ENCODE results near the gene GARIN5A. TPM values are rescaled to one million over a fixed set of nuclear protein-coding genes. Genes with fewer than 3 reads are reported as not detected.

GARIN5A gene
- total and polyA plus RNA-seq, 2 experiments from 2014 or later, result 0.20 TPM; not detected in 1

GRCh38 chr19:50418176-50419021, 58.2 kb downstream of the GARIN5A start, which contains the start of gene SPIB:
Gene SPIB (plus strand): TSS chr19:50418938. CDS start chr19:50418963, 25 bp downstream.
- H2AFZ ChIP-seq, result no peak within 1 kb of the TSS
- WGBS, 2 experiments (ENCODE audit: low coverage in 1 of 2, low lambda C conversion rate in 2 of 2, missing lambda C conversion rate in 2 of 2), result 18 to 26% methylated on average over 14 to 27 of the region's 34 CpGs
- H3K4me3 ChIP-seq, result no peak within 1 kb of the TSS
- no peak within 1 kb of the TSS for H3K9ac ChIP-seq
- TF ChIP-seq EZH2 (IDR thresholded peaks at IDR 0.05; ENCODE audit: insufficient read depth, poor library complexity, severe bottlenecking) (peak; percentile 50), EZH2phosphoT487 (IDR thresholded peaks at IDR 0.05; ENCODE audit: insufficient read depth, low read depth) (no peak)
- DNase-seq, result no peak
- H3K27ac ChIP-seq, result no peak within 1 kb of the TSS
- H3K4me2 ChIP-seq (ENCODE audit: unreplicated experiment), result no peak within 1 kb of the TSS
- H3K9me2 ChIP-seq (ENCODE audit: insufficient read depth), result no peaks in the 10 kb centered on the region
- H3K4me1 ChIP-seq (ENCODE audit: insufficient read depth), result no peaks in the 10 kb centered on the region
- in situ Hi-C loops (cut with MboI), result no loop called here
- no peaks in the 10 kb centered on the region for H3K79me2 ChIP-seq (ENCODE audit: insufficient read depth)
- H3K27me3 ChIP-seq (replicated peaks; ENCODE audit: insufficient read depth), result peaks cover 25% of the 10 kb centered on the region
- no peaks in the 10 kb centered on the region for H4K20me1 ChIP-seq (ENCODE audit: insufficient read depth)
- no peaks in the 10 kb centered on the region for H3F3A ChIP-seq (ENCODE audit: insufficient read depth)
- no peaks in the 10 kb centered on the region for H3K36me3 ChIP-seq (ENCODE audit: low read depth)
- no peaks in the 10 kb centered on the region for H3K9me3 ChIP-seq (ENCODE audit: low read depth)

- H3K4me3 ChIP-seq, result no peak overlapping the region
- H3K4me1 ChIP-seq (ENCODE audit: insufficient read depth), result no peaks in the 10 kb centered on the region
- 72 to 79% methylated on average over 15 to 34 of the region's 42 CpGs for WGBS, 2 experiments (ENCODE audit: low coverage in 1 of 2, low lambda C conversion rate in 2 of 2, missing lambda C conversion rate in 2 of 2)
- H3K36me3 ChIP-seq (ENCODE audit: low read depth), result no peaks in the 10 kb centered on the region
- no peak for DNase-seq
- no peak overlapping the region for H2AFZ ChIP-seq
- no peak overlapping the region for H3K27ac ChIP-seq
- no peak overlapping the region for H3K4me2 ChIP-seq (ENCODE audit: unreplicated experiment)
- H4K20me1 ChIP-seq (ENCODE audit: insufficient read depth), result no peaks in the 10 kb centered on the region
- TF ChIP-seq EZH2phosphoT487 (IDR thresholded peaks at IDR 0.05; ENCODE audit: insufficient read depth, low read depth) (no peak), EZH2 (IDR thresholded peaks at IDR 0.05; ENCODE audit: insufficient read depth, poor library complexity, severe bottlenecking) (no peak)
- no peaks in the 10 kb centered on the region for H3K9me3 ChIP-seq (ENCODE audit: low read depth)
- H3F3A ChIP-seq (ENCODE audit: insufficient read depth), result no peaks in the 10 kb centered on the region
- H3K27me3 ChIP-seq (replicated peaks; ENCODE audit: insufficient read depth), result peaks cover 25% of the 10 kb centered on the region
- in situ Hi-C loops (cut with MboI), result no loop called here
- H3K9ac ChIP-seq, result no peak overlapping the region
- H3K9me2 ChIP-seq (ENCODE audit: insufficient read depth), result no peaks in the 10 kb centered on the region
- no peaks in the 10 kb centered on the region for H3K79me2 ChIP-seq (ENCODE audit: insufficient read depth)
Observed at GRCh38 chr19:50417111-50418081, 59.3 kb downstream of the GARIN5A start.

Other genes with a start within 250 kb of the GARIN5A start
- gene KCNC3, start 147.5 kb downstream of the GARIN5A start, total RNA-seq (2014; rRNA removed; shearing (Covaris generic)), result under 0.01 and 0.13 TPM in 2 replicates
- gene KCNC3, start 147.5 kb downstream of the GARIN5A start, polyA plus RNA-seq (2016; fragmentation: Nextera tagmentation; extraction: Ambion mirVana), result 0.04 TPM in 1 of 2 replicates, not detected in the other
- gene NAPSA, start 111.2 kb downstream of the GARIN5A start, total RNA-seq (2014; rRNA removed; shearing (Covaris generic)), result 0.32 and 0.51 TPM in 2 replicates
- 0.15 and 0.38 TPM in 2 replicates for gene NAPSA, start 111.2 kb downstream of the GARIN5A start, polyA plus RNA-seq (2016; fragmentation: Nextera tagmentation; extraction: Ambion mirVana)
- 96.6 and 140 TPM in 2 replicates for gene NR1H2, start 100.4 kb downstream of the GARIN5A start, total RNA-seq (2014; rRNA removed; shearing (Covaris generic))
- 102 and 109 TPM in 2 replicates for gene NR1H2, start 100.4 kb downstream of the GARIN5A start, polyA plus RNA-seq (2016; fragmentation: Nextera tagmentation; extraction: Ambion mirVana)
- gene POLD1, start 92.5 kb downstream of the GARIN5A start, total RNA-seq (2014; rRNA removed; shearing (Covaris generic)), result 15.6 and 18.3 TPM in 2 replicates
- gene POLD1, start 92.5 kb downstream of the GARIN5A start, polyA plus RNA-seq (2016; fragmentation: Nextera tagmentation; extraction: Ambion mirVana), result 12.6 and 13.7 TPM in 2 replicates
- gene SPIB, start 57.9 kb downstream of the GARIN5A start, total RNA-seq (2014; rRNA removed; shearing (Covaris generic)), result not detected in 2 replicates
- not detected in 2 replicates for gene SPIB, start 57.9 kb downstream of the GARIN5A start, polyA plus RNA-seq (2016; fragmentation: Nextera tagmentation; extraction: Ambion mirVana)
- not detected in 2 replicates for gene MYBPC2, start 44.0 kb downstream of the GARIN5A start, total RNA-seq (2014; rRNA removed; shearing (Covaris generic))
- not detected in 2 replicates for gene MYBPC2, start 44.0 kb downstream of the GARIN5A start, polyA plus RNA-seq (2016; fragmentation: Nextera tagmentation; extraction: Ambion mirVana)
- 92.7 and 96.6 TPM in 2 replicates for gene EMC10, start 341 bp downstream of the GARIN5A start, total RNA-seq (2014; rRNA removed; shearing (Covaris generic))
- 7.2 and 7.7 TPM in 2 replicates for gene EMC10, start 341 bp downstream of the GARIN5A start, polyA plus RNA-seq (2016; fragmentation: Nextera tagmentation; extraction: Ambion mirVana)
- 50.7 and 55.2 TPM in 2 replicates for gene JOSD2, start 34.3 kb upstream of the GARIN5A start, total RNA-seq (2014; rRNA removed; shearing (Covaris generic))
- gene JOSD2, start 34.3 kb upstream of the GARIN5A start, polyA plus RNA-seq (2016; fragmentation: Nextera tagmentation; extraction: Ambion mirVana), result 98.5 and 108 TPM in 2 replicates
- gene ASPDH, start 37.1 kb upstream of the GARIN5A start, total RNA-seq (2014; rRNA removed; shearing (Covaris generic)), result not detected in 2 replicates
- gene ASPDH, start 37.1 kb upstream of the GARIN5A start, polyA plus RNA-seq (2016; fragmentation: Nextera tagmentation; extraction: Ambion mirVana), result not detected in 2 replicates
- gene LRRC4B, start 91.6 kb upstream of the GARIN5A start, total RNA-seq (2014; rRNA removed; shearing (Covaris generic)), result not detected in 2 replicates
- not detected in 2 replicates for gene LRRC4B, start 91.6 kb upstream of the GARIN5A start, polyA plus RNA-seq (2016; fragmentation: Nextera tagmentation; extraction: Ambion mirVana)
- gene SYT3, start 163.0 kb upstream of the GARIN5A start, total RNA-seq (2014; rRNA removed; shearing (Covaris generic)), result not detected in 2 replicates
- gene SYT3, start 163.0 kb upstream of the GARIN5A start, polyA plus RNA-seq (2016; fragmentation: Nextera tagmentation; extraction: Ambion mirVana), result not detected in 2 replicates
- gene C19orf81, start 172.6 kb upstream of the GARIN5A start, total RNA-seq (2014; rRNA removed; shearing (Covaris generic)), result not detected in 2 replicates
- gene C19orf81, start 172.6 kb upstream of the GARIN5A start, polyA plus RNA-seq (2016; fragmentation: Nextera tagmentation; extraction: Ambion mirVana), result 1.1 and 1.6 TPM in 2 replicates
- gene SHANK1, start 243.0 kb upstream of the GARIN5A start, total RNA-seq (2014; rRNA removed; shearing (Covaris generic)), result 2.7 and 7.1 TPM in 2 replicates
- gene SHANK1, start 243.0 kb upstream of the GARIN5A start, polyA plus RNA-seq (2016; fragmentation: Nextera tagmentation; extraction: Ambion mirVana), result 0.58 and 0.62 TPM in 2 replicates
- gene CLEC11A, start 246.5 kb upstream of the GARIN5A start, total RNA-seq (2014; rRNA removed; shearing (Covaris generic)), result 145 and 164 TPM in 2 replicates
- gene CLEC11A, start 246.5 kb upstream of the GARIN5A start, polyA plus RNA-seq (2016; fragmentation: Nextera tagmentation; extraction: Ambion mirVana), result 122 and 127 TPM in 2 replicates

Measured in GM23248 (cell line).